ENCODE measurements around the gene ZBTB7C. TPM values are rescaled to one million over a fixed set of nuclear protein-coding genes. Genes with fewer than 3 reads are reported as not detected.
A peak's percentile ranks its signal among the peaks of the same experiment; 100 is the strongest.

Gene ZBTB7C
- total and polyA plus RNA-seq, 9 of the 15 experiments (the other 6 are each of a cell fraction or from before 2014, with no cell fraction given), result not detected

GRCh38 chr18:47999801-48000248 lies 409.4 kb downstream of the ZBTB7C start (continued):
- TF ChIP-seq GATAD2B (IDR thresholded peaks at IDR 0.05; ENCODE audit: borderline replicate concordance) (no peak), TSC22D4 (tag; IDR thresholded peaks at IDR 0.05) (no peak), ZC3H8 (IDR thresholded peaks at IDR 0.05) (no peak), HCFC1 (IDR thresholded peaks at IDR 0.05; ENCODE audit: low read depth, low read length) (no peak), ATF2 (CRISPR knock-in tag; IDR thresholded peaks at IDR 0.05) (no peak), FOSL1 (tag; conservative IDR thresholded peaks at IDR 0.05) (0 out of 2 replicates have a peak, but pooled peaks have one; percentile 44), IRF9 (tag; IDR thresholded peaks at IDR 0.05) (no peak), PKNOX1 (IDR thresholded peaks at IDR 0.05) (peak; percentile 82), MAZ (CRISPR knock-in tag; conservative IDR thresholded peaks at IDR 0.05 in 1 of 2, IDR thresholded peaks at IDR 0.05 in 1 of 2) (no peak; a peak in 1 of 4 replicates), MEF2D (tag; conservative IDR thresholded peaks at IDR 0.05; ENCODE audit: low read depth) (0 out of 2 replicates have a peak, but pooled peaks have one; percentile 53), PBX2 (CRISPR knock-in tag; IDR thresholded peaks at IDR 0.05; ENCODE audit: low read depth) (0 out of 2 replicates have a peak, but pooled peaks have one; percentile 16), PBX2 (tag; conservative IDR thresholded peaks at IDR 0.05; ENCODE audit: low read depth) (no peak), GTF2A2 (tag; IDR thresholded peaks at IDR 0.05) (no peak), GTF2F1 (IDR thresholded peaks at IDR 0.05; ENCODE audit: low read depth, low read length) (no peak), CLOCK (CRISPR knock-in tag; IDR thresholded peaks at IDR 0.05; ENCODE audit: borderline replicate concordance) (no peak), BACH1 (tag; IDR thresholded peaks at IDR 0.05) (0 out of 2 replicates have a peak, but pooled peaks have one; percentile 21), ZBTB9 (CRISPR knock-in tag; IDR thresholded peaks at IDR 0.05) (no peak), STAT5A (IDR thresholded peaks at IDR 0.05; ENCODE audit: borderline replicate concordance, low read length) (no peak)

Measured in K562 (cell line).